ENCODE measurements around the gene ARFRP1. TPM values are rescaled to one million over a fixed set of nuclear protein-coding genes. Genes with fewer than 3 reads are reported as not detected.

The ARFRP1 gene
- total and polyA plus RNA-seq, 2 of the 13 experiments (the other 11 are each of a cell fraction or from before 2014, with no cell fraction given) = 32.0 to 51.1 TPM

DNA sequence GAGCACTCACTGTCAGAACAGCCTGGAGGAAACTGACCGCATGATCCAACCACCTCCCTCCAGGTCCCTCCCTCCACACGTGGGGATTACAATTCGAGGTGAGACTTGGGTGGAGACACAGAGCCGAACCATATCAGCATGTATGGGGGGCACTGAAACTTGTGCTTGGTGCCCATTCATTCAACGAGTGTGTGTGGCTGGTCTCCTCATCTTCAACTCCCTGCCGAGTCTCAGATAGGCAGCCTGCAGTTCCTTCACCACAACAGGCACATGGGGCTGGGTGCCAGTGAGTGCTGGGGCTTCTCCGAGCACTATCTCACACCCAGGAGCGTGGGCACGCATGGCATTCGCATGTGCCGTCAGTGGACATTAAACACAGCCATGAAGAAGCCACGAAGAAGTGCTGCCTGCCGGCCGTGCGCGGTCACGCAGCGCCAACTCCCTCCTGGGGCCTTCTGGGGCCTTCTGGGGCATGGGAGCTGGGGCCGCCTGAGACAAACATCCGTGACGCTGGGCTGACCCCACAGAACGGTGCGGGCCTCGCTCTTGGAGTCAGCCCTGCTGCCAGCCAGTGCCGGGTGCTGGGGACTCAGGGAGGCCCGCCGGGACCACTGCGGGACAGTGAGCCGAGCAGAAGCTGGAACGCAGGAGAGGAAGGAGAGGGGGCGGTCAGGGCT, 50.4 kb downstream of the ARFRP1 start (continued):
- TF ChIP-seq MED13 (CRISPR knock-in tag; IDR thresholded peaks at IDR 0.05) (no peak), ZNF570 (CRISPR knock-in tag; IDR thresholded peaks at IDR 0.05; ENCODE audit: borderline replicate concordance) (no peak), ZNF225 (CRISPR knock-in tag; IDR thresholded peaks at IDR 0.05) (peak; percentile 43), NFE2L1 (CRISPR knock-in tag; IDR thresholded peaks at IDR 0.05; ENCODE audit: borderline replicate concordance) (no peak), THAP11 (CRISPR knock-in tag; IDR thresholded peaks at IDR 0.05) (no peak), ZNF589 (CRISPR knock-in tag; conservative IDR thresholded peaks at IDR 0.05) (no peak), U2AF2 (IDR thresholded peaks at IDR 0.05; ENCODE audit: low read depth, low read length) (no peak), ZBTB7A (CRISPR knock-in tag; IDR thresholded peaks at IDR 0.05) (0 out of 2 replicates have a peak, but pooled peaks have one; percentile 27), EED (CRISPR knock-in tag; IDR thresholded peaks at IDR 0.05) (no peak), ZNF354B (CRISPR knock-in tag; IDR thresholded peaks at IDR 0.05) (no peak), KLF13 (CRISPR knock-in tag; IDR thresholded peaks at IDR 0.05) (0 out of 2 replicates have a peak, but pooled peaks have one; percentile 16), ZNF652 (CRISPR knock-in tag; IDR thresholded peaks at IDR 0.05; ENCODE audit: borderline replicate concordance, low read depth) (no peak), ZFY (CRISPR knock-in tag; IDR thresholded peaks at IDR 0.05) (no peak), CCAR2 (optimal IDR thresholded peaks at IDR 0.05; ENCODE audit: low read depth, low read length) (no peak), ZSCAN21 (CRISPR knock-in tag; IDR thresholded peaks at IDR 0.05; ENCODE audit: borderline replicate concordance) (no peak), SRSF1 (optimal IDR thresholded peaks at IDR 0.05; ENCODE audit: low read depth, low read length) (no peak), ZNF549 (CRISPR knock-in tag; IDR thresholded peaks at IDR 0.05) (no peak), NR2F1 (CRISPR knock-in tag; IDR thresholded peaks at IDR 0.05) (no peak), MNT (IDR thresholded peaks at IDR 0.05) (no peak), SAP130 (CRISPR knock-in tag; IDR thresholded peaks at IDR 0.05; ENCODE audit: low read depth) (no peak), LCORL (IDR thresholded peaks at IDR 0.05) (no peak), LCORL (CRISPR knock-in tag; IDR thresholded peaks at IDR 0.05) (no peak), GMEB2 (CRISPR knock-in tag; IDR thresholded peaks at IDR 0.05; ENCODE audit: low read depth) (no peak), ZBTB7B (CRISPR knock-in tag; IDR thresholded peaks at IDR 0.05) (no peak), PLRG1 (conservative IDR thresholded peaks at IDR 0.05) (no peak), RBM22 (optimal IDR thresholded peaks at IDR 0.05; ENCODE audit: low read length) (no peak)
- TF ChIP-seq, protein P1, sequence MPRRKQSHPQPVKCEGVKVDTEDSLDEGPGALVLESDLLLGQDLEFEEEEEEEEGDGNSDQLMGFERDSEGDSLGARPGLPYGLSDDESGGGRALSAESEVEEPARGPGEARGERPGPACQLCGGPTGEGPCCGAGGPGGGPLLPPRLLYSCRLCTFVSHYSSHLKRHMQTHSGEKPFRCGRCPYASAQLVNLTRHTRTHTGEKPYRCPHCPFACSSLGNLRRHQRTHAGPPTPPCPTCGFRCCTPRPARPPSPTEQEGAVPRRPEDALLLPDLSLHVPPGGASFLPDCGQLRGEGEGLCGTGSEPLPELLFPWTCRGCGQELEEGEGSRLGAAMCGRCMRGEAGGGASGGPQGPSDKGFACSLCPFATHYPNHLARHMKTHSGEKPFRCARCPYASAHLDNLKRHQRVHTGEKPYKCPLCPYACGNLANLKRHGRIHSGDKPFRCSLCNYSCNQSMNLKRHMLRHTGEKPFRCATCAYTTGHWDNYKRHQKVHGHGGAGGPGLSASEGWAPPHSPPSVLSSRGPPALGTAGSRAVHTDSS (CRISPR knock-in tag; conservative IDR thresholded peaks at IDR 0.05) = no peak
- TF ChIP-seq, protein P2, sequence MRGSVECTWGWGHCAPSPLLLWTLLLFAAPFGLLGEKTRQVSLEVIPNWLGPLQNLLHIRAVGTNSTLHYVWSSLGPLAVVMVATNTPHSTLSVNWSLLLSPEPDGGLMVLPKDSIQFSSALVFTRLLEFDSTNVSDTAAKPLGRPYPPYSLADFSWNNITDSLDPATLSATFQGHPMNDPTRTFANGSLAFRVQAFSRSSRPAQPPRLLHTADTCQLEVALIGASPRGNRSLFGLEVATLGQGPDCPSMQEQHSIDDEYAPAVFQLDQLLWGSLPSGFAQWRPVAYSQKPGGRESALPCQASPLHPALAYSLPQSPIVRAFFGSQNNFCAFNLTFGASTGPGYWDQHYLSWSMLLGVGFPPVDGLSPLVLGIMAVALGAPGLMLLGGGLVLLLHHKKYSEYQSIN (CRISPR knock-in tag; IDR thresholded peaks at IDR 0.05; ENCODE audit: borderline replicate concordance) = no peak
